ENCODE data around the gene CCDC33.
"Not testable (repeated sequence)": the region's sequence is repeated elsewhere in the genome, so short reads cannot be mapped to it uniquely, and the experiment has no call there.

Gene CCDC33

GRCh38 chr15:74338676-74339075 is 102.5 kb downstream of the CCDC33 start:
- no peak for DNase-seq

- DNase-seq = no peak
Observed at GRCh38 chr15:74339371-74339770, 103.2 kb downstream of the CCDC33 start.

- DNase-seq = peak; percentile 63
Observed at GRCh38 chr15:74340150-74340549, 104.0 kb downstream of the CCDC33 start.

GRCh38 chr15:74343127-74343796 is 107.1 kb downstream of the CCDC33 start:
- no peak for DNase-seq

DNA sequence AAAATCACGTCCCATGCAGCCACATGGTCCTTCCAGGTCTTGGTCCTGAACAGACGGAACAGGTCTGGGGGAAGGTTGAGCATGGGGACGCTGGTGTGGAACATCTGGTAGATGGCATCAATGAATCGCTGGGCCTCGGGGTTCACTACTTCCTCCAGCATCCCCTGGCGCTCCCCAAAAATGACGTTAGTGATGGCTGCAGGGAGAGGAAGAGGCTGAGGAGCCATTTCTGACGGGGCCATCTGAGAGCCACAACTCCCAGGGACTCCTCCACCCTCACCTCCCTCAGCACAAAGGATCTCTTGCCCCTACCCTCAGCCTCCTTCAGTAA is 107.6 kb downstream of the CCDC33 start:
- DNase-seq = no peak

DNA sequence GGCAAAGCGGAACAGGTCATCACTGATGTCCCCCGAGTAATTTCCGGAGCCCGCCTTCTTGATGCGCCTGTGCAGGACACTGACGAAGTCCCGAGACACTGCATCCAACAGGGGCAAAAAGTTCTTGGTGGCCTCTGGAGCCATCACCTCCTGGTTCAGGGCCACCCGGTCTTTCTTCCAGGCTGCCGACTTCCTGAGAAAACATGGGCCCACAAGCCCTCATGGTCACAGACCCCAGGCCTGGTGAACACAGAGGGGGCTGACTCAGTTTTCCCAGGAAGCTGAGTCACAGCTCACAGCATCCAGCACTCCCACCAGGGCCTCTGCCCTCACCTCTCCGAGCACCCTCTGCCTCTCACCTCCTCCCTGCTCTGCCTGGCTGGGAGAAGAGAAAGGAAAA is 108.9 kb downstream of the CCDC33 start:
- DNase-seq = peak; percentile 39

DNA sequence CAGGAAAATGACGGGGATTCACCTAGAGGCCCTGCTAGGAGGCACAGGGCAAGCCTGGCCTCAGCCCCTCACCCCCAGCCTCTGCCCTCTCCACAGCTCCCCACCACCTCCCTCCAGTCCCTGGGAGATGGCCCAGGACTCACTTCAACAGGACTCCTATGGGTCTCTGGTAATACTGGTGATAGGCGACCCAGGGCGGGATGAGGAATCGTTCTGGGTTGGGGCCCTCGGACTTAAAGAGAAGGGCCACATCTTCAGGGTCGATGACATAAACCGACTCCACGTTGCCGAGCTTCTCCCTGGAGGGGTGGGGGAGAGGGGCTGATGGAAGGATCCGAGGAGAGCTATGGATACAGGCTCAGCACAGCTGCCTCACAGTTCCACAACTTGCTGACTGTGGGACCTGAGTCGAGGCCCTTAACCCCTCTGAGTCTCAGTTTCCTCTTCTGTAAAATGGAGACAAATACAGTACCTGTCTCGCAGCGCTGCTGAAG is 111.7 kb downstream of the CCDC33 start:
- no peak for DNase-seq

DNA sequence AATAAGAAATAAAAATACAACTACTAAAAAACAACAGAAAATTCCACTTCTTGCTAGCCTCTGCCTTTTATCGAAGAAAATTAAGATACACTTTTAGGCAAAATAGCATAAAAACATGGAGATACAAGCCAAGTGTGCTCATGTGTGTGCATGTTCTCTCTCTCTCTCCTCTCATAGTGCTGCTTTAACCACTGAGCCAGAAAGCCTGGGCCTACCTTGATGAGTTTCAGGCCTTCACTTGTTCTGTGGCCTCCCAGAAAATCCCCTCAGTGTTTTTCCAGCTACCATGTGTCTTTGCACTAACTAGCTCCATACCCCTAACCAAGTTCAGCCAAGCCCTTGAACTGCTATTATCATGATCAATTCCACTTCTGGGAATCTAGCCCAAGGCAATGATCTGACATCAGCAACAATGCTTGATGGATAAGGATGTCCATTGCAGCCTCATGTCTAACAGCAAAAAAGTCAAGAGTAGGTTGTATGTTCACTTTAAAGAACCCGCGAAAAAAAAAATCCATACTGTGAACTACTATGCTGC is 113.2 kb downstream of the CCDC33 start:
- DNase-seq = no peak

DNA sequence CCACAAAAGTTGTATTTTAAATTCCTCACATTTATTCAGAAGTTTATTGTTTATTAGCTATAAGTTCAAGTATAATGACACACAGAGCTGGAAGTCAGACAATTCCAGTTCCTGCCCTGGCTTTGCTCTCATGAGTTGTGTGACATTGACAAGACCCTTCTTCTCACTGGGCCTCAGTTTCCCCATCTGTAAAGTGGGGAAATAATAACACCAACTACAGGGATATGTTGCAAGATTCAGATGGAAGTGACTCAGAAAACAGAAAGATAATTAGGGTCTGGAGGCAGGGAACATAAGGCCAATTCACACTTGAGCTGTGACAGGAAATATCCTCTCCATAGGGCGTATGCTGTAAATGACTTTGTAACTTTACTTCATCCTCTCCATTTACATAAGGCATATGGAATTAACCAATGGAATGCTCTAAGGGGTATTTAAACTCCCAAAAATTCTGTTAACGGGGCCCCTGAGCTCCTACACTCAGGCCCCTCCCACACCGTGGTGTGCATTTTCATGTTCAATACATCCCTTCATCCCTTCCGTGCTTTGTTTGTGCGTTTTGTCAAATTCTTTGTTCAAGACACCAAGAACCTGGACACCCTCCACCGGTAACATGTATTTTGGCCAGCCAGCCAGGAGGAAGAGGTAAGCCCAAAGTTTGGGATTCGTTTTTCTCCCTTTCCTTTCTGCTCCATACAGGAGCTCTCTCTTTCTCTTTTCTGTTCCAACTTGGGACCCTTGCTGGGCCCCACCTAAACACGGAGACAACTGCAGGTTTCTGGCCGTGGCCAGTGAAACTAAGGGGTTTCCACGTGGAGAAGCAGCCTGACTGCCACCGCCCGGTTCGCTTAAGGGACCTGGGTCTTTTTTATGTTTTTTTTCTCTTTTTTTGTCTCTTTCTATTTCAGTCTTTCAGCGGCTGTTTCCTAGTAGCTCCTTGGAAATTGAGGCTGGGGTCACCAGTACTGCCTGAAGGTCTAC is 114.5 kb downstream of the CCDC33 start:
- DNase-seq = no peak

- DNase-seq = no peak
Observed at GRCh38 chr15:74351670-74352069, 115.5 kb downstream of the CCDC33 start.

- DNase-seq = no peak
Observed at GRCh38 chr15:74352393-74352910, 116.3 kb downstream of the CCDC33 start.

DNA sequence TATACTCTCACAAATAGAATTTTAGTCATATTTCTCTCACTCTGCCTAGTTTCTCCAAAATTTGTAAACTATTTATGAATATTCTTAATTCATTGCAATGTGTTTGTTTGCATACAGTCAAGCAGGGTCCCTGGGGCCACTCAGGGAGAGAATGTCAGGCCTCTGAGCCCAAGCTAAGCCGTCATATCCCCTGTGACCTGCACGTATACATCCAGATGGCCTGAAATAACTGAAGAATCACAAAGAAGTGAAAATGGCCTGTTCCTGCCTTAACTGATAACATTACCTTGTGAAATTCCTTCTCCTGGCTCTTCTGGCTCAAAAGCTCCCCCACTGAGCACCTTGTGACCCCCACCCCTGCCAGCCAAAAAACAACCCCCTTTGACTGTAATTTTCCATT is 117.9 kb downstream of the CCDC33 start:
- not testable (repeated sequence) for DNase-seq

DNA sequence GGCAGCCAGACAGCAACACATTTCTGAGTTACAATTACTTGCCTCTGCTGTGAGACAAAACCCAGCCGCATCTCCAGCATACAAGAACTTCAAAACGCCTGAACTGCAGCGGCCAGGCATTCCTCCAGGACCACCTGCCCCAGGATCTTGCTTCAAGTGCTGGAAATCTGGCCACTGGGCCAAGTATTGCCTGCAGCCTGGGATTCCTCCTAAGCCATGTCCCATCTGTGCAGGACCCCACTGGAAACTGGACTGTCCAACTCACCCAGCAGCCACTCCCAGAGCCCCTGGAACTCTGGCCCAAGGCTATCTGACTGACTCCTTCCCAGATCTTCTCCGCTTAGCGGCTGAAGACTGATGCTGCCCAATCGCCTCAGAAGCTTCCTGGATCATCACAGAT is 119.9 kb downstream of the CCDC33 start:
- DNase-seq = not testable (repeated sequence)

DNA sequence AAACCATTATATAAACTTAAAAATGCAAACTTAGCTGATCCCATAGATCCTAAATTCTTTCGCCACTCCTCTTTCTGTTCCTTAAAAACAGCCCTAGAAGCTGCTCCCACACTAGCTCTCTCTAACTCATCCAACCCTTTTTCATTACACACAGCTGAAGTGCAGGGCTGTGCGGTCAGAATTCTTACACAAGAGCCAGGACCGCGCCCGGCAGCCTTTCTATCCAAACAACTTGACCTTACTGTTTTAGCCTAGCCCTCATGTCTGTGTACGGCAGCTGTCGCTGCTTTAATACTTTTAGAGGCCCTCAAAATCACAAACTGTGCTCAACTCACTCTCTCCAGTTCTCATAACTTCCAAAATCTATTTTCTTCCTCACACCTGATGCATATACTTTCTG is 121.4 kb downstream of the CCDC33 start:
- not testable (repeated sequence) for DNase-seq

DNA sequence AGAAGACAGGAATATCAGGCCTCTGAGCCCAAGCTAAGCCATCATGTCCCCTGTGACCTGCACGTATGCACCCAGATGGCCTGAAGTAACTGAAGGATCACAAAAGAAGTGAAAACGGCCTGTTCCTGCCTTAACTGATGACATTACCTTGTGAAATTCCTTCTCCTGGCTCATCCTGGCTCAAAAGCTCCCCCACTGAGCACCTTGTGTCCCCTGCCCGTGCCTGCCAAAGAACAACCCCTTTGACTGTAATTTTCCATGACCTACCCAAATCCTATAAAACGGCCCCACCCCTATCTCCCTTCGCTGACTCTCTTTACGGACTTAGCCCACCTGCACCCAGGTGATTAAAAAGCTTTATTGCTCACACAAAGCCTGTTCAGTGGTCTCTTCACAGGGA is 123.2 kb downstream of the CCDC33 start:
- not testable (repeated sequence) for DNase-seq

- DNase-seq = not testable (repeated sequence)
Observed at GRCh38 chr15:74360855-74361254, 124.7 kb downstream of the CCDC33 start.

DNA sequence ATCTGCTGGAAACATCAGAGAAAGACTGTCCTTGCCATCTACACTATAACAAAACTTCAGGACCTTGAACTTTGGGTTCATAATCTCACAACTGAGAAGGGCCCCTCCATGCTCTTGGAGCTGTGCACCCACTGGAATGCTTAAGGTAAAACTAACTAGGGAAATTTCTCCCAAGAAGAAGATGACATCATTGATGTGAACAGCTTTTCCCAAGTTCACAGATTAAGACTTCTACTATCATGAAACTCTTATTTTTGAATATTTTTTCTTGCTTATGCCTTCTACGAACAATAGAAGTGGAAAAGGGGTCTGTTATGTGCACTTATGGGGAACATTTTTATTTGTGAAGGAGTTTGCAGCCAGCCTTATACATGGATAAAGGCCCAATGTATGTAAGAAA is 126.4 kb downstream of the CCDC33 start:
- DNase-seq = no peak

GRCh38 chr15:74364936-74365597 is 128.9 kb downstream of the CCDC33 start:
- DNase-seq = peak; percentile 46

DNA sequence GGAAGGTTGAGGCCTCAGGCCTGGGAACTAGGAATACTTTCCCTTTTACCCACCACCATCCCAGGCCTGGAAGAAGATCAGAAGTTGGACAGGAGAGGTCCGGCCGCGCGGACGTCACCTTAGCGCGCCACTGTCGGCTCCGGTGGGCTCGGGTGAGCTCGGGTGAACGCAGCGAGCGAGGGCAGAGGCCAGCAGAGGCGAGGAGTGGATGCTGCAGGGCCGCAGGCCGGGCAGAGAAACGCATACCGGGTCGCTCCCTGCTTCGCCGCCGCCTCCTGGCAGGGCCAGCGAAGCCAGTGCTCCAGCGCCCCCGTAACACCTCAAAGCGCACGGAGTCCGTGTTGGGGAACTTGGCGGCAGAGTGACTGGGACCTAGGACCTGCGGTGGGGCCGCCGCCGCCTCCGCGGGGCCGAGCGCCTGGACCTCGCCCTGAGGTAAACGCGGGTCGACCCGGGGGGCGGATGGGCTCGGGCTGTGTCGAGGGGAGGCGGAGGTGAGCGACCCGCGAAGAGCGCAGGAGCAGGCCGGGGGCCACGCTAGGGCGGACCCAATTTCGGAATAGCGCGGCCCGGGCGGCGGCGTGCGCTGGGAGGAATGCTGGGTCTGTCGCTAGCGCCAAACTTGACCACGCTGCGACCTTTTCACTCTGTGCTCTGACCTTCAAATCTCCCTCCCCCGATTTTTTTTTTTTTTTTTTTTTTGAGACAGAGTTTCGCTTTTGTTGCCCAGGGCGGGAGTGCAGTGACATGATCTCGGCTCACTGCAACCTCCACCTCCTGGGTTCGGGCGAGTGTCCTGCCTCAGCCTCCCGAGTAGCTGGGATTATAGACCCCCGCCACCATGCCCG is 129.7 kb downstream of the CCDC33 start:
- DNase-seq = peak; percentile 68

- no peak for DNase-seq
Observed at GRCh38 chr15:74367296-74367854, 131.2 kb downstream of the CCDC33 start, which contains the start of gene CYP11A1. TSS of gene CYP11A1 (minus strand) at chr15:74367646. CDS start at chr15:74367585, 61 bp downstream.

GRCh38 chr15:74368121-74368520 is 132.0 kb downstream of the CCDC33 start:
- DNase-seq = no peak
